CD4-positive, alpha-beta T cell (primary cell): ENCODE results near the gene SUCLG2. TPM values are rescaled to one million over a fixed set of nuclear protein-coding genes. Genes with fewer than 3 reads are reported as not detected.

Experiments used
- ATAC-seq: fragments of 200-7000 bp; cut with Tn5 transposase; one replicate; pipeline ENCODE4 v1.10.0; 2022; ENCODE audit warnings: mild to moderate bottlenecking; ENCODE audit not compliant: poor library complexity
- CTCF ChIA-PET: fragments of 350-600 bp; sonication (Branson Sonifier 250); formaldehyde crosslinking; loops from one replicate; lab custom pipeline; 2021; ENCODE audit warnings: antibody characterized with exemption, inconsistent platforms; lab: Charles Lee
- POLR2A ChIA-PET: fragments of 350-600 bp; sonication (Branson Sonifier 250); formaldehyde crosslinking; loops from one replicate; lab custom pipeline; 2021; ENCODE audit warnings: antibody characterized with exemption, inconsistent platforms; lab: Charles Lee
- DNase-seq, 14 experiments: peaks; one replicate each; pipeline ENCODE4 v3.0.0-alpha.2; 2013 to 2020; ENCODE audit warnings: mixed read lengths in 2 of 14
- H3K27ac ChIP-seq, 2 donors: one replicate each; pipeline versions ENCODE4 v1.5.1 to v1.7.0; 2013; ENCODE audit warnings: low read length in 2 of 2, low read depth in 1 of 2, mild to moderate bottlenecking in 1 of 2
- H3K27me3 ChIP-seq, 2 experiments: 1 replicate in 1 of 2; 2 replicates in 1 of 2; pipeline versions ENCODE4 v1.6.1 to v1.7.0; 2013; ENCODE audit warnings: low read length in 2 of 2, control low read depth in 1 of 2, mild to moderate bottlenecking in 1 of 2, moderate library complexity in 1 of 2; ENCODE audit not compliant: insufficient read depth in 2 of 2, control insufficient read depth in 1 of 2
- H3K36me3 ChIP-seq: one replicate; pipeline ENCODE4 v1.6.1; 2013; ENCODE audit warnings: low read length, control low read depth; ENCODE audit not compliant: insufficient read depth
- H3K4me1 ChIP-seq: one replicate; pipeline ENCODE4 v1.6.1; 2013; ENCODE audit warnings: low read length, control low read depth; ENCODE audit not compliant: insufficient read depth
- H3K4me3 ChIP-seq: one replicate; pipeline ENCODE4 v1.5.1; 2013; ENCODE audit warnings: mild to moderate bottlenecking, low read length, moderate library complexity
- H3K9me3 ChIP-seq, 2 experiments: 1 replicate in 1 of 2; 2 replicates in 1 of 2; pipeline versions ENCODE4 v1.6.1 to v1.7.0; 2013; ENCODE audit warnings: low read length in 2 of 2, mild to moderate bottlenecking in 2 of 2, control low read depth in 1 of 2, moderate library complexity in 1 of 2; ENCODE audit not compliant: control insufficient read depth in 1 of 2, insufficient read depth in 1 of 2
- H3K27ac Mint-ChIP-seq: one replicate; pipeline ENCODE4 v1.8.0; 2020; ENCODE audit warnings: mixed read lengths
- H3K27me3 Mint-ChIP-seq: one replicate; pipeline ENCODE4 v1.8.0; 2021; ENCODE audit warnings: mixed read lengths
- H3K36me3 Mint-ChIP-seq: one replicate; pipeline ENCODE4 v1.8.0; 2021; ENCODE audit warnings: low read depth, mixed read lengths
- H3K4me1 Mint-ChIP-seq: one replicate; pipeline ENCODE4 v1.8.0; 2021; ENCODE audit warnings: low read depth, mixed read lengths
- H3K4me3 Mint-ChIP-seq: one replicate; pipeline ENCODE4 v1.8.0; 2020; ENCODE audit warnings: mild to moderate bottlenecking, mixed read lengths
- H3K9me3 Mint-ChIP-seq: one replicate; pipeline ENCODE4 v1.8.0; 2020; ENCODE audit warnings: mixed read lengths
- CTCF ChIP-seq: fragments of 200-600 bp; IDR thresholded peaks from one replicate; pipeline ENCODE4 v1.8.0; 2022; ENCODE audit warnings: antibody characterized with exemption, mild to moderate bottlenecking
- intact Hi-C, 2 experiments: fragments of 100-400 bp; cut with DNase I in 1 of 2; cut with micrococcal nuclease in 1 of 2; formaldehyde crosslinking; loops; one replicate each; pipeline versions ENCODE4 v1.15.1 to v1.9.0; 2023 to 2025; cut with DNase I, micrococcal nuclease
- total RNA-seq, 174 experiments: library from RNA in 2 of 174; stranded (reverse) in 2 of 174; gene quantifications; one replicate each; pipeline ENCODE4 v1.2.3 and lab custom pipeline; 2021 to 2026

The SUCLG2 gene
- total RNA-seq, 2 experiments from 2014 or later, result 51.7 to 52.4 TPM

GRCh38 chr3:67516496-67516895 is 137.9 kb downstream of the SUCLG2 start:
- Histone ChIP-seq H3K9me3 (no peaks in the 10 kb centered on the region), H3K36me3 (peaks cover 59% of the 10 kb centered on the region), H3K27ac (no peak overlapping the region), H3K4me1 (no peaks in the 10 kb centered on the region), H3K27me3 (no peaks in the 10 kb centered on the region), H3K4me3 (no peak overlapping the region)
- no peak for ATAC-seq
- peaks cover 5% of the 10 kb centered on the region for H3K4me1 Mint-ChIP-seq
- ChIA-PET POLR2A (no interaction called here), CTCF (interaction anchor here (1.3 kb wide), 1 partner anchor 17 kb away, joined by 5 read pairs; no protein-coding TSS in a partner anchor)
- DNase-seq, result no peak
- no peaks in the 10 kb centered on the region for H3K9me3 Mint-ChIP-seq
- no peak overlapping the region for H3K4me3 Mint-ChIP-seq
- TF ChIP-seq CTCF, result no peak
- intact Hi-C loops, result no loop called here
- H3K36me3 Mint-ChIP-seq, result peaks cover 88% of the 10 kb centered on the region
- H3K27me3 Mint-ChIP-seq, result no peaks in the 10 kb centered on the region
- no peak overlapping the region for H3K27ac Mint-ChIP-seq

GRCh38 chr3:67515778-67516177 is 138.6 kb downstream of the SUCLG2 start:
- no peak overlapping the region for H3K4me3 Mint-ChIP-seq
- no peak overlapping the region for H3K27ac Mint-ChIP-seq
- POLR2A ChIA-PET, result no interaction called here
- no peaks in the 10 kb centered on the region for H3K9me3 Mint-ChIP-seq
- peaks cover 89% of the 10 kb centered on the region for H3K36me3 Mint-ChIP-seq
- H3K4me1 Mint-ChIP-seq, result peaks cover 5% of the 10 kb centered on the region
- no peaks in the 10 kb centered on the region for H3K9me3 ChIP-seq
- ATAC-seq (no peak), DNase-seq (no peak)
- H3K27me3 Mint-ChIP-seq, result no peaks in the 10 kb centered on the region
- H3K27ac ChIP-seq, result no peak overlapping the region
- no peaks in the 10 kb centered on the region for H3K4me1 ChIP-seq
- H3K4me3 ChIP-seq, result no peak overlapping the region
- intact Hi-C loops, result no loop called here
- peaks cover 53% of the 10 kb centered on the region for H3K36me3 ChIP-seq
- CTCF ChIA-PET, result no interaction called here
- no peak for TF ChIP-seq CTCF
- H3K27me3 ChIP-seq, result no peaks in the 10 kb centered on the region

GRCh38 chr3:67509471-67510075 is 144.8 kb downstream of the SUCLG2 start:
- H3K9me3 ChIP-seq, result no peaks in the 10 kb centered on the region
- intact Hi-C loops, result no loop called here
- no peak for ATAC-seq
- no peak for DNase-seq
- Mint-ChIP-seq H3K4me1 (no peaks in the 10 kb centered on the region), H3K36me3 (peaks cover 81% of the 10 kb centered on the region), H3K4me3 (no peak overlapping the region), H3K9me3 (no peaks in the 10 kb centered on the region), H3K27ac (no peak overlapping the region), H3K27me3 (no peaks in the 10 kb centered on the region)
- no peaks in the 10 kb centered on the region for H3K27me3 ChIP-seq
- ChIA-PET POLR2A (no interaction called here), CTCF (no interaction called here)
- no peak overlapping the region for H3K27ac ChIP-seq
- H3K4me1 ChIP-seq, result no peaks in the 10 kb centered on the region
- no peak overlapping the region for H3K4me3 ChIP-seq
- no peak for TF ChIP-seq CTCF
- peaks cover 23% of the 10 kb centered on the region for H3K36me3 ChIP-seq
